Measurements from ENCODE around the gene MED26.

MED26 gene

DNA sequence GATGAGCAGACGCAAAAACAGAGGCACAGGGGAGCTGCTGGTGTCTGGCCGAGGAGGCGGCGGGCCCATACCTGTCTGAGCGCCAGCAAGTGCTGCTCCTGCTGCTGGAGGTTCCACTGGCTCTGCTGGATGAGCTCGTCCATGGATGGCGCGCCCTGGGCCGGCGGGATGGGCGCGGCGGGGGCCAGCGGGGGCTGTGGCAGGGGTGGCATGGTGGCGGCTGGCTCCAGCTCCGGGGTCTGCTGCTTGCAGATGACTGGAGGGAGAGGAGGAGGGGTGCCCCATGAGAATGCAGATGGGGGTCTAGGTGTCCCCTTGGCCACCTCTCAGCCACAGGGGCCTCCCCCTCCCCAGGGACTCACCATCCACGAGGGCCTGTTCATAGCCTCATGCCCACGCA is 92.6 kb downstream of the MED26 start:
- no peak overlapping the region for H3K27ac ChIP-seq (ENCODE audit: insufficient read depth, low read length, poor library complexity, severe bottlenecking)
- H3K4me3 ChIP-seq (ENCODE audit: insufficient read depth, low read depth, low read length, poor library complexity, severe bottlenecking), result no peak overlapping the region
- H3K27me3 ChIP-seq (replicated peaks; ENCODE audit: control insufficient read depth, insufficient read depth, low read length, poor library complexity, severe bottlenecking), result no peaks in the 10 kb centered on the region
- H3K4me1 ChIP-seq (ENCODE audit: control insufficient read depth, insufficient read depth, low read length, poor library complexity, severe bottlenecking), result peaks cover 6% of the 10 kb centered on the region
- H3K36me3 ChIP-seq (ENCODE audit: control insufficient read depth, insufficient read depth, low read length), result peaks cover 66% of the 10 kb centered on the region
- no peak for DNase-seq
- no peaks in the 10 kb centered on the region for H3K9me3 ChIP-seq (ENCODE audit: control insufficient read depth, low read length)

DNA sequence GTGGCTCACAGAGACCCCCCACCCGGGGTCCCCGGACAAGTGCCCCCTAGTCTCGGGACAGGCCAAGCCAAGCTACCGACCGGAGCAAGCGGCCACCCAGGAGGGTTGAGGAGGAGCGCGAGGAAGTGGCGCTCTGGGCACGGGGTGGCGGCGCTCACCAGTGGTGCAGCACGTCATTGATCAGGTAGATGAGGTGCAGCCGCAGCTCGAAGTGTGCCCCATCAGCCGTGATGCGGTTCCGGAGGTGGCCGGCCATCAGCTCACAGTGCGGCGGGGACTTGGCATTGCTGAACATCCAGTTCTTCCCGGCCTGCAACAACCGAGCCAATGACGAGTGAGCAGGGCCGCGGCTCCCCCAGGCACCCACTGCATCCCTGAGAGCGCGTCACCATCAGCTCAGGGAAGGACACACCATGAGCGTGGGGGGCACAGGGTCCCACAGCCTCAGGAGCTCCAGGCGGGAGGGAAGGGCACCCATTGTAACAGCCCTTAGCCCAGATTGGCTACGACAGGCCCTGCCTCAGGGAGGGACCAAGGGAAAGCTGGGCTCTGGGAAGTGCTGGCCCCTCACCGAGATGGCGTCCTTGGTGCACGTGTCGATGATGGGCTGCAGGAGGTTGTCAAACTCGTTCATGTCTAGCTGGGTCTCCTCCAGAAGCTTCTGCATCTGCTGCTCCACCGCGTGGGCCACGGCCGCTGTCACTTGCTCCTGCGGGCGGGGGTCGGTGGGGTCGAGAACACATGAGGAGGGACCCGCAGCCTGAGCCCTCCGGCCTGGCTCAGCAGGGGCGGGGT is 95.4 kb downstream of the MED26 start:
- Histone ChIP-seq H3K36me3 (ENCODE audit: control insufficient read depth, insufficient read depth, low read length) (peaks cover 90% of the 10 kb centered on the region), H3K4me3 (ENCODE audit: insufficient read depth, low read depth, low read length, poor library complexity, severe bottlenecking) (no peak overlapping the region)

GRCh38 chr19:16531380-16531669 is 96.7 kb downstream of the MED26 start:
- Histone ChIP-seq H3K4me3 (ENCODE audit: insufficient read depth, low read depth, low read length, poor library complexity, severe bottlenecking) (no peak overlapping the region), H3K9me3 (ENCODE audit: control insufficient read depth, low read length) (no peaks in the 10 kb centered on the region), H3K4me1 (ENCODE audit: control insufficient read depth, insufficient read depth, low read length, poor library complexity, severe bottlenecking) (no peaks in the 10 kb centered on the region), H3K27ac (ENCODE audit: insufficient read depth, low read length, poor library complexity, severe bottlenecking) (no peak overlapping the region), H3K36me3 (ENCODE audit: control insufficient read depth, insufficient read depth, low read length) (peaks cover 90% of the 10 kb centered on the region), H3K27me3 (replicated peaks; ENCODE audit: control insufficient read depth, insufficient read depth, low read length, poor library complexity, severe bottlenecking) (no peaks in the 10 kb centered on the region)
- DNase-seq, result no peak

More for the DNA sequence above, 95.4 kb downstream of the MED26 start:
- Histone ChIP-seq H3K27ac (ENCODE audit: insufficient read depth, low read length, poor library complexity, severe bottlenecking) (no peak overlapping the region), H3K9me3 (ENCODE audit: control insufficient read depth, low read length) (no peaks in the 10 kb centered on the region), H3K4me1 (ENCODE audit: control insufficient read depth, insufficient read depth, low read length, poor library complexity, severe bottlenecking) (no peaks in the 10 kb centered on the region), H3K27me3 (replicated peaks; ENCODE audit: control insufficient read depth, insufficient read depth, low read length, poor library complexity, severe bottlenecking) (no peaks in the 10 kb centered on the region)
- no peak for DNase-seq

GRCh38 chr19:16530540-16531379 is 97.2 kb downstream of the MED26 start:
- H3K27ac ChIP-seq (ENCODE audit: insufficient read depth, low read length, poor library complexity, severe bottlenecking), result no peak overlapping the region
- no peak overlapping the region for H3K4me3 ChIP-seq (ENCODE audit: insufficient read depth, low read depth, low read length, poor library complexity, severe bottlenecking)
- no peaks in the 10 kb centered on the region for H3K4me1 ChIP-seq (ENCODE audit: control insufficient read depth, insufficient read depth, low read length, poor library complexity, severe bottlenecking)
- peaks cover 90% of the 10 kb centered on the region for H3K36me3 ChIP-seq (ENCODE audit: control insufficient read depth, insufficient read depth, low read length)
- no peaks in the 10 kb centered on the region for H3K27me3 ChIP-seq (replicated peaks; ENCODE audit: control insufficient read depth, insufficient read depth, low read length, poor library complexity, severe bottlenecking)
- H3K9me3 ChIP-seq (ENCODE audit: control insufficient read depth, low read length), result no peaks in the 10 kb centered on the region
- DNase-seq, result no peak

DNA sequence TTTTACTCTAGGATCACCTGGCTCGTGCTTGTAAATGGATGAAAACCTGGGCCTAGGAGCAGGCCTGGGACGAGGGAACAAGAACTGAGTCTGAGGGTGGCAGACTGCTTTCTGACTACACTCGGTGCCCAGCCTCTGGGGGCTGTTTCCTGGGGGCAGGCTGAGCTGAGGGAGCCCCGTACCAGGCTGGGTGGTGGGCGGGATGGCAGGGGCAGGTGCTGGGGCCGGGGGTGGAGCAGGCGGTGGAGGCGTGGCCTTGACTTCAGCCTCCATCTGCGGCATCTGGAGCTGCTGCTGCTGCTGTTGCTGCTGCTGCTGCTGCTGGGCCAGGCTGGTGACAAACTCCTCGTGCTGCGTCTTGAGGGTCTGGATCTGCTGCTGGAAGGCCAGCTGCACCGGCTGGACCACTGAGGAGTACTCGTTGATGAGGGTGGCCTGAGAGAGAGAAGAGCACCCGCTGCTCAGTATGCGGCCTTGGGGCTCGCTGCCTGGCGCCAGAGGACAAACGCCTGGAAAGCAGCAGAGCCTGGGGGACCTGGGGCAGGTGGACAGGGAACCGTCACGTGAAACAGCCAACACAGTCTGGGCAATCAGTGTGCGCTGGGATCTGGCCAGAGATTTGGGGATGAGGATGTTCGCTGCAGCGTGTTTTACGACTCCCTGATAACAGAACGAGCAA is 98.4 kb downstream of the MED26 start:
- no peak overlapping the region for H3K27ac ChIP-seq (ENCODE audit: insufficient read depth, low read length, poor library complexity, severe bottlenecking)

GRCh38 chr19:16527971-16528521 is 100.0 kb downstream of the MED26 start:
- H3K9me3 ChIP-seq (ENCODE audit: control insufficient read depth, low read length), result no peaks in the 10 kb centered on the region
- peaks cover 97% of the 10 kb centered on the region for H3K36me3 ChIP-seq (ENCODE audit: control insufficient read depth, insufficient read depth, low read length)
- DNase-seq, result peak in 1 of 3 donors; percentile 11
- H3K4me1 ChIP-seq (ENCODE audit: control insufficient read depth, insufficient read depth, low read length, poor library complexity, severe bottlenecking), result no peaks in the 10 kb centered on the region
- no peak overlapping the region for H3K4me3 ChIP-seq (ENCODE audit: insufficient read depth, low read depth, low read length, poor library complexity, severe bottlenecking)
- H3K27me3 ChIP-seq (replicated peaks; ENCODE audit: control insufficient read depth, insufficient read depth, low read length, poor library complexity, severe bottlenecking), result no peaks in the 10 kb centered on the region
- H3K27ac ChIP-seq (ENCODE audit: insufficient read depth, low read length, poor library complexity, severe bottlenecking), result no peak overlapping the region

More for the DNA sequence above, 98.4 kb downstream of the MED26 start:
- no peak for DNase-seq
- Histone ChIP-seq H3K27me3 (replicated peaks; ENCODE audit: control insufficient read depth, insufficient read depth, low read length, poor library complexity, severe bottlenecking) (no peaks in the 10 kb centered on the region), H3K36me3 (ENCODE audit: control insufficient read depth, insufficient read depth, low read length) (peaks cover 90% of the 10 kb centered on the region), H3K4me1 (ENCODE audit: control insufficient read depth, insufficient read depth, low read length, poor library complexity, severe bottlenecking) (no peaks in the 10 kb centered on the region), H3K9me3 (ENCODE audit: control insufficient read depth, low read length) (no peaks in the 10 kb centered on the region), H3K4me3 (ENCODE audit: insufficient read depth, low read depth, low read length, poor library complexity, severe bottlenecking) (no peak overlapping the region)

- Histone ChIP-seq H3K36me3 (ENCODE audit: control insufficient read depth, insufficient read depth, low read length) (peaks cover 97% of the 10 kb centered on the region), H3K27ac (ENCODE audit: insufficient read depth, low read length, poor library complexity, severe bottlenecking) (no peak overlapping the region), H3K9me3 (ENCODE audit: control insufficient read depth, low read length) (no peaks in the 10 kb centered on the region), H3K4me1 (ENCODE audit: control insufficient read depth, insufficient read depth, low read length, poor library complexity, severe bottlenecking) (no peaks in the 10 kb centered on the region), H3K4me3 (ENCODE audit: insufficient read depth, low read depth, low read length, poor library complexity, severe bottlenecking) (no peak overlapping the region), H3K27me3 (replicated peaks; ENCODE audit: control insufficient read depth, insufficient read depth, low read length, poor library complexity, severe bottlenecking) (no peaks in the 10 kb centered on the region)
- DNase-seq, result no peak
These were observed 100.6 kb downstream of the MED26 start for GRCh38 chr19:16527334-16527935.

- no peak for DNase-seq
- H3K36me3 ChIP-seq (ENCODE audit: control insufficient read depth, insufficient read depth, low read length), result peaks cover 96% of the 10 kb centered on the region
- H3K4me1 ChIP-seq (ENCODE audit: control insufficient read depth, insufficient read depth, low read length, poor library complexity, severe bottlenecking), result no peaks in the 10 kb centered on the region
- no peak overlapping the region for H3K4me3 ChIP-seq (ENCODE audit: insufficient read depth, low read depth, low read length, poor library complexity, severe bottlenecking)
- no peaks in the 10 kb centered on the region for H3K9me3 ChIP-seq (ENCODE audit: control insufficient read depth, low read length)
- no peak overlapping the region for H3K27ac ChIP-seq (ENCODE audit: insufficient read depth, low read length, poor library complexity, severe bottlenecking)
- H3K27me3 ChIP-seq (replicated peaks; ENCODE audit: control insufficient read depth, insufficient read depth, low read length, poor library complexity, severe bottlenecking), result no peaks in the 10 kb centered on the region
These were observed 102.1 kb downstream of the MED26 start for GRCh38 chr19:16525751-16526481.

DNA sequence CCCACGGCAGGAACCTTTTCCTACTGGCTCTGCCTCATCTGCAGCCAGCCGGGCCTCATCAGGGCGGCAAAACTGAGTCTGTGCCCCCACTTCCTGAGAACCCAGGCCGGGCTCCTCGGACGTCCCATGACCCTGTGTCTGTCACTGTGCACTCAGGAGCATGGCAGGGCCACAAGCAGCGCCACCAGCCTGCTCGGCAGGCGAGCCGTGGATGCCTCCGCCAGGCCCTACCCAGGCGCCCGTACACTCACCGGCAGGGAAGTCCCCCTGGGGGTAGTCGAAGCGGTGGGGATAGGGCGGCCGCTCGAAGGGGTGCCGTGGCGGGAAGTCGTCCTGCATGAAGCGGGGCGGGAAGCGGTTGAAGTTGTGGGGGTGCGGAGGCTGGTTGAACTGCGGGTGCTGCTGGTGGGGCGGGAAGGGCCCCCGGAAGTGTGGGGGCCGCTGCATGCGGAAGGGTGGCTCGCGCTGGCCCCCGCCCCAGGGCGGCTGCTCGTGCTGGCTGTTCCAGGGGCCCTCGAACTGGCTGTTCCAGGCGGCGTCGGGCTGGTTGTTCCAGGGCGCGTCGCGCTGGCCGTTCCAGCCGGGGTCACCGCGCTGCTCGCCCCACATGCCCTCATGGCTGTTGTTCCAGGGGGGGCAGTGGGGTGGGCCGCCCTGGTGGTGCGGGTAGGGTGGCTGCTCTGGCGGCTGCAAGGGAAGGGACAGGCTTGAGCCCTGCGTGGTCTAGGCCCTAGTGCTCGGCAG is 102.8 kb downstream of the MED26 start:
- Histone ChIP-seq H3K36me3 (ENCODE audit: control insufficient read depth, insufficient read depth, low read length) (peaks cover 96% of the 10 kb centered on the region), H3K4me1 (ENCODE audit: control insufficient read depth, insufficient read depth, low read length, poor library complexity, severe bottlenecking) (no peaks in the 10 kb centered on the region), H3K9me3 (ENCODE audit: control insufficient read depth, low read length) (no peaks in the 10 kb centered on the region), H3K4me3 (ENCODE audit: insufficient read depth, low read depth, low read length, poor library complexity, severe bottlenecking) (no peak overlapping the region), H3K27me3 (replicated peaks; ENCODE audit: control insufficient read depth, insufficient read depth, low read length, poor library complexity, severe bottlenecking) (no peaks in the 10 kb centered on the region), H3K27ac (ENCODE audit: insufficient read depth, low read length, poor library complexity, severe bottlenecking) (no peak overlapping the region)
- DNase-seq, result no peak

Measured in effector memory CD4-positive, alpha-beta T cell (primary cell).